ENCODE results near the gene ARID3C.

DNA sequence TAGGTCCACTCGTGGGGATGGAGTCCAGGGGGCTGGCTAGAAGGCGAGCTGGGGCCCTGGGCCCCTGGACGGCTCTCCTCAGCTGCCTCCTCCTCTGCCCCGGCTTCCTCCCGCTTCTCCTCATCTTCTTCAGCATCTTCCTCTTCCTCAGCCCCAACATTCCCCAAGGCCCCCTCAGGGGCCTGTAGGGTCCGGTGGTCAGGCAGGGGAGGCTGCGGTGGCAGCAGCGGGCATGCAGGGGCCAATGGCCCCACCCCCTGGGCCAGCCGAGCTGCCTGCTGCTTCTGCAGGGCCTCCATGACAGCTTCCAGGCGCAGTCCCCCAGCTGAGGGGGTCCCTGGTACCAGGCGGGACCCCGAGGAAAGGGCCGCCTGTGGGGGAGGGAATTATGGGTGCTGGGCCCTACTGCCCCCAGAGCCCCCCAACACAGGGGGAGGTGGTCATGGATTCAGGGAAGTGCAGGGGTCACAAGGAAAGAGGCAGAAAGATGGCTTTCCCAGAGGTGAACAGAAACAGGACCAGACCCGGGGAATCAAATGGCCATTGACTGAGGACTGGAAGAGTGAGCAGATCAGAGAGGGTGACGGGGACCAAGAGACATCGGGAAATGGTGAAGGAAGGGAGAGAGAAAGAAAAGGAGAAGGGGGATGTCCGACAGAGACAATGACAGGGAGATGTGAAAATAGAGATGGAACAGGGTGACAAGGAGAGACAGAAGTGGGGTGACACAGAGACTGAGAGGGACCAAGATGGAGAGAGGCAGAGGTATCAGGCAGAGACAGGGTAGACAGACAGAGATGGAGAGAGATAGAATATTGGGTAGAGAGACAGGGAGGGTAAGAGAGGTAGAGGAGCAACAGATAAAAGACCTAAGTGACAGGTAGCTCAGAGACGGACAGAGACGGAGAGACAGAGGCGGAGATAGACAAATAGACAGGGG lies 880 bp downstream of the ARID3C start:
- TF ChIP-seq CTCF (IDR thresholded peaks at IDR 0.05), result no peak
- no peak for TF ChIP-seq ZFX (IDR thresholded peaks at IDR 0.05; ENCODE audit: borderline replicate concordance)

Data from 22Rv1 (cell line).